ENCODE measurements around the gene C16orf96. TPM values are rescaled to one million over a fixed set of nuclear protein-coding genes. Genes with fewer than 3 reads are reported as not detected.

Gene C16orf96
- total and polyA plus RNA-seq, 2 of the 8 experiments (the other 6 are each of a cell fraction or from before 2014, with no cell fraction given) = 1.0 to 1.3 TPM

DNA sequence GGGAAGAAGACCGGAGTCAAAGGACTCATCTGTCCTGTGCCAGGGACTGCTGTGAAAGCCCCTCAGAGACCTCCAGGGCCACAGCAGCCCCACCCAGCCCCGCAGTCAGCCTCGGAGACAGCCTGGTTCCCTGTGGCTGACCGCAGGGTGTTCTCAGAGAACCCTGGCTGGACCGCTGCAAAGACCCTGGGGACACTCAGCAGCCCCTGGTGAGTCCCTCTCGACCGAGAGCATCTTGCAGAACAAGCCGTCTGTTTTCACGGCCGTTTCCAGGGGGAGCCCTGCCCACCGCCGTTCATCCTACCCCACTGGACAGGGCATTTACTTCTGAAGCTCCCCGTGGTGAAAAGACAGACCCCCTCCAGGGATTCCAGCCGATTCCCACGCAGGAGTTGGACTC, 48.3 kb downstream of the C16orf96 start:
- Histone ChIP-seq H3K27me3 (replicated peaks in 1 of 4; ENCODE audit: control insufficient read depth in 3 of 4, extremely low read depth in 1 of 4, insufficient read depth in 3 of 4, low read length in 3 of 4) (no peaks in the 10 kb centered on the region; a peak in 1 of 7 replicates), H2BK5ac (ENCODE audit: low read depth, low read length) (no peak overlapping the region), H3K79me2 (ENCODE audit: control insufficient read depth in 1 of 2, insufficient read depth in 2 of 2, low read length in 2 of 2) (no peaks in the 10 kb centered on the region; a peak in 1 of 4 replicates), H3K4me3 (ENCODE audit: extremely low read depth in 1 of 4, insufficient read depth in 2 of 4, low read depth in 3 of 4, low read length in 4 of 4) (no peak overlapping the region), H3K9ac (replicated peaks in 1 of 4; ENCODE audit: extremely low read depth in 1 of 4, low read depth in 3 of 4, low read length in 3 of 4) (no peak overlapping the region), H4K20me1 (replicated peaks in 1 of 2; ENCODE audit: control insufficient read depth in 1 of 2, insufficient read depth in 2 of 2, low read length in 2 of 2) (peaks cover 4 to 5% of the 10 kb centered on the region in 2 experiments), H2BK15ac (ENCODE audit: low read length) (no peak overlapping the region), H3K79me1 (ENCODE audit: low read depth, low read length) (no peaks in the 10 kb centered on the region; the same call in 1 of the 2 replicates), H3K4me2 (ENCODE audit: insufficient read depth in 1 of 2, low read depth in 2 of 2, low read length in 2 of 2) (no peak overlapping the region), H3K23me2 (ENCODE audit: low read depth, low read length) (no peaks in the 10 kb centered on the region), H3K36me3 (ENCODE audit: control insufficient read depth in 2 of 4, insufficient read depth in 4 of 4, low read length in 3 of 4) (peaks cover 2 to 16% (median 9%) of the 10 kb centered on the region in 4 experiments; a peak in 4 of 8 replicates), H4K91ac (replicated peaks; ENCODE audit: insufficient read length, low read length) (no peak overlapping the region), H2BK120ac (replicated peaks; ENCODE audit: low read depth, low read length) (no peak overlapping the region), H2BK12ac (ENCODE audit: low read depth, low read length) (no peak overlapping the region), H3K23ac (ENCODE audit: insufficient read length) (no peak overlapping the region), H4K5ac (ENCODE audit: insufficient read length, low read depth, low read length) (no peak overlapping the region), H3K14ac (ENCODE audit: insufficient read length) (no peak overlapping the region), H2BK20ac (ENCODE audit: low read length) (no peak overlapping the region), H3K18ac (ENCODE audit: extremely low read depth, low read length) (no peak overlapping the region), H3K4me1 (replicated peaks in 1 of 4; ENCODE audit: control insufficient read depth in 3 of 4, insufficient read depth in 4 of 4, low read length in 3 of 4) (peaks cover 0 to 14% (median 6%) of the 10 kb centered on the region in 4 experiments; a peak in 6 of 7 replicates), H4K8ac (ENCODE audit: extremely low read depth, insufficient read depth, low read length) (no peak overlapping the region), H3K4ac (replicated peaks; ENCODE audit: insufficient read length, low read depth, low read length) (no peak overlapping the region), H2AK5ac (ENCODE audit: low read depth, low read length) (no peak overlapping the region), H3K27ac (ENCODE audit: low read depth, low read length) (no peak overlapping the region), H3K9me3 (ENCODE audit: insufficient read depth in 2 of 2, low read depth in 1 of 2, low read length in 1 of 2) (no peaks in the 10 kb centered on the region), H2AFZ (ENCODE audit: low read length) (no peak overlapping the region), H3K56ac (replicated peaks; ENCODE audit: insufficient read length, low read depth, low read length) (no peak overlapping the region)
- DNase-seq (ENCODE audit: low read depth in 1 of 2, low spot score in 2 of 2) (no peak), FAIRE-seq (no peak)
- WGBS, 2 experiments (ENCODE audit: extremely low coverage in 1 of 2, insufficient coverage in 1 of 2, insufficient read length in 1 of 2, insufficient replicate concordance in 2 of 2, low coverage in 1 of 2, low lambda C conversion rate in 2 of 2, missing lambda C conversion rate in 1 of 2) = 89% methylated on average over 14 of the region's 15 CpGs; no CpG with 5 or more reads in 1 of the 2 experiments
- ChIA-PET POLR2A (ENCODE audit: partially characterized antibody) (interaction anchor here (7.6 kb wide), 1 partner anchor 10 kb away, joined by 55 read pairs; the partner anchor contains the start of gene UBALD1), CTCF (ENCODE audit: partially characterized antibody) (interaction anchor here (0.5 to 1.0 kb wide), 5 partner anchors 8 to 95 kb away, joined by 3 to 4 read pairs (median 4); no protein-coding TSS in a partner anchor)
- TF ChIP-seq TAF7 (optimal IDR thresholded peaks at IDR 0.05; ENCODE audit: borderline replicate concordance, low read depth, low read length) (no peak), SIX5 (IDR thresholded peaks at IDR 0.05; ENCODE audit: low read depth, low read length) (no peak), RNF2 (IDR thresholded peaks at IDR 0.05; ENCODE audit: borderline replicate concordance, low read depth, low read length, missing control alignments, poor library complexity, severe bottlenecking) (no peak), SIRT6 (IDR thresholded peaks at IDR 0.05; ENCODE audit: low read length) (no peak), SIN3A (conservative IDR thresholded peaks at IDR 0.05 in 1 of 2, IDR thresholded peaks at IDR 0.05 in 1 of 2; ENCODE audit: low read depth in 1 of 2, low read length in 2 of 2) (no peak), TEAD4 (IDR thresholded peaks at IDR 0.05; ENCODE audit: low read depth, low read length) (no peak), SAP30 (IDR thresholded peaks at IDR 0.05; ENCODE audit: insufficient read depth, insufficient replicate concordance, low read length) (no peak), YY1 (IDR thresholded peaks at IDR 0.05; ENCODE audit: low read depth, low read length) (no peak)

All from H1 (cell line).